WTC11 (cell line): ENCODE data around the gene GNAS. TPM values are rescaled to one million over a fixed set of nuclear protein-coding genes. Genes with fewer than 3 reads are reported as not detected.

ENCODE experiments used
- ATAC-seq: fragments of 200-7000 bp; cut with Tn5 transposase; 2 replicates; pipeline ENCODE4 v1.10.0; 2021; ENCODE audit warnings: mild to moderate bottlenecking, moderate library complexity
- CTCF ChIA-PET: fragments of 300-600 bp; sonication (Branson Sonifier 250); formaldehyde crosslinking; loops from one replicate; lab custom pipeline; 2021; ENCODE audit warnings: antibody characterized with exemption; lab: Charles Lee
- POLR2A ChIA-PET: fragments of 350-600 bp; sonication (Branson Sonifier 250); formaldehyde crosslinking; loops from one replicate; lab custom pipeline; 2021; ENCODE audit warnings: antibody characterized with exemption; lab: Charles Lee
- DNase-seq: peaks from one replicate; pipeline ENCODE4 v3.0.0; 2021; ENCODE audit warnings: low spot score
- H3K27ac Mint-ChIP-seq: 2 replicates; pipeline ENCODE4 v1.8.0; 2021; ENCODE audit warnings: mixed read lengths
- H3K27me3 Mint-ChIP-seq: 2 replicates; pipeline ENCODE4 v1.8.0; 2021; ENCODE audit warnings: low read depth, mild to moderate bottlenecking, moderate library complexity, mixed read lengths
- H3K36me3 Mint-ChIP-seq: 2 replicates; pipeline ENCODE4 v1.8.0; 2021; ENCODE audit warnings: mixed read lengths
- H3K4me1 Mint-ChIP-seq: 2 replicates; pipeline ENCODE4 v1.8.0; 2022; ENCODE audit warnings: mixed read lengths
- H3K4me3 Mint-ChIP-seq: 2 replicates; pipeline ENCODE4 v1.8.0; 2021; ENCODE audit warnings: mild to moderate bottlenecking, moderate library complexity, mixed read lengths
- H3K9me3 Mint-ChIP-seq: 2 replicates; pipeline ENCODE4 v1.8.0; 2021; ENCODE audit warnings: mixed read lengths
- GTF2I ChIP-seq: fragments of 250-450 bp; sonication (Bioruptor Pico); conservative IDR thresholded peaks from 2 replicates; pipeline ENCODE4 v1.4.0; 2021; ENCODE audit warnings: mild to moderate bottlenecking
- MYBL2 ChIP-seq: sonication (generic); formaldehyde crosslinking; IDR thresholded peaks from 2 replicates; pipeline ENCODE4 v1.8.1; 2023; ENCODE audit warnings: mild to moderate bottlenecking, moderate library complexity, missing genetic modification reagents
- RORB ChIP-seq: fragments of 250-450 bp; sonication (Bioruptor Pico); IDR thresholded peaks from 2 replicates; pipeline ENCODE4 v1.9.0; 2021; ENCODE audit warnings: mild to moderate bottlenecking
- ZNF219 ChIP-seq: sonication (generic); formaldehyde crosslinking; IDR thresholded peaks from 2 replicates; pipeline ENCODE4 v1.8.0; 2023; ENCODE audit warnings: missing genetic modification reagents, mild to moderate bottlenecking, borderline replicate concordance
- total RNA-seq: library from RNA; stranded (reverse); gene quantifications from 3 replicates; pipeline ENCODE4 v1.2.3, GENCODE V29; 2021
- TF ChIP-seq, protein P1 (sequence below): sonication (generic); formaldehyde crosslinking; IDR thresholded peaks from 2 replicates; pipeline ENCODE4 v1.8.0; 2023; ENCODE audit warnings: missing genetic modification reagents, mild to moderate bottlenecking, borderline replicate concordance
- TF ChIP-seq, protein P2 (sequence below): sonication (generic); formaldehyde crosslinking; IDR thresholded peaks from 2 replicates; pipeline ENCODE4 v1.8.1; 2023; ENCODE audit warnings: mild to moderate bottlenecking, moderate library complexity, missing genetic modification reagents
- TF ChIP-seq, protein P3 (sequence below): sonication (generic); formaldehyde crosslinking; IDR thresholded peaks from 2 replicates; pipeline ENCODE4 v1.8.0; 2022; ENCODE audit warnings: mild to moderate bottlenecking, missing genetic modification reagents
- TF ChIP-seq, protein P4 (sequence below): sonication (generic); formaldehyde crosslinking; IDR thresholded peaks from 2 replicates; pipeline ENCODE4 v1.8.1; 2022; ENCODE audit warnings: low read depth, missing genetic modification reagents, borderline replicate concordance
- TF ChIP-seq, protein P5 (sequence below): fragments of 200-600 bp; IDR thresholded peaks from 2 replicates; pipeline ENCODE4 v1.8.0; 2022; ENCODE audit warnings: antibody characterized with exemption
- TF ChIP-seq, protein P6 (sequence below): fragments of 250-450 bp; sonication (Bioruptor Pico); conservative IDR thresholded peaks from 2 replicates; pipeline ENCODE4 v1.9.0; 2021; ENCODE audit warnings: mild to moderate bottlenecking
- TF ChIP-seq, protein P7 (sequence below): sonication (generic); formaldehyde crosslinking; IDR thresholded peaks from 2 replicates; pipeline ENCODE4 v1.8.0; 2022; ENCODE audit warnings: missing genetic modification reagents
- TF ChIP-seq, protein P8 (sequence below): sonication (generic); formaldehyde crosslinking; IDR thresholded peaks from 2 replicates; pipeline ENCODE4 v1.8.0; 2022; ENCODE audit warnings: mild to moderate bottlenecking, missing genetic modification reagents

Gene GNAS
- total RNA-seq, 1 experiment from 2014 or later = 868 TPM

DNA sequence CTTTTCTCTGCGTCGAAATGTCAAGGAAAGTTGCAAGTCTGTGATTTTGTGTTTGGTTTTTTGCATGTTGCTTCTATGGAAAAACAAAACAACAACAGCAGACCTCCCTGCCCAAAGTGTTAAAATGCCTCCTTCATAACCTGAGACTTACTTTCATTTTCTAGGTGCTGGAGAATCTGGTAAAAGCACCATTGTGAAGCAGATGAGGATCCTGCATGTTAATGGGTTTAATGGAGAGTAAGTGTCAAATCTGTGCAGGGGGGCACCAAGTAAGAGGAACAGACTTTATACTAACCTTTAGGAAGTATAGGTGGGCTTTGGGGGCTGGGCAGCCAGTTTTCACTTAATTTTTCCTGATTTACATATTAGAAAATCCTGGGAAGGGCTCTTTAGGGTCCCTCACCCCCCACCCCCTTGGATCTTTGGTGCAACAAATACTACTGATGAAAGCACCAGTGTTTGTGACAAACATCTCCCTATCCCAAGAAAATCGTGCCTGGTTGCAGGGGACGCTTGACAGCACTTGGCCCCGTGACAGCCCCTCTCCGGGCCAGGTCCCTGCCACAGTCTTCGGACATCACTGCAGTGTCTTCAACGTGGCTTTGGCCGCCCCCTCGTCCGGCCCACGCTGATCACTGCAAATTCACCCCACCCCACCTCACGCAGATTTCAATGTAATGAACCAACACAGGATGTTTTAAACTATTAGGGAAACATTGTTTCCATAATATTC lies 43.1 kb downstream of the GNAS start:
- H3K27me3 Mint-ChIP-seq = no peaks in the 10 kb centered on the region
- H3K9me3 Mint-ChIP-seq = no peaks in the 10 kb centered on the region
- POLR2A ChIA-PET = no interaction called here
- DNase-seq = no peak
- TF ChIP-seq, protein P1, sequence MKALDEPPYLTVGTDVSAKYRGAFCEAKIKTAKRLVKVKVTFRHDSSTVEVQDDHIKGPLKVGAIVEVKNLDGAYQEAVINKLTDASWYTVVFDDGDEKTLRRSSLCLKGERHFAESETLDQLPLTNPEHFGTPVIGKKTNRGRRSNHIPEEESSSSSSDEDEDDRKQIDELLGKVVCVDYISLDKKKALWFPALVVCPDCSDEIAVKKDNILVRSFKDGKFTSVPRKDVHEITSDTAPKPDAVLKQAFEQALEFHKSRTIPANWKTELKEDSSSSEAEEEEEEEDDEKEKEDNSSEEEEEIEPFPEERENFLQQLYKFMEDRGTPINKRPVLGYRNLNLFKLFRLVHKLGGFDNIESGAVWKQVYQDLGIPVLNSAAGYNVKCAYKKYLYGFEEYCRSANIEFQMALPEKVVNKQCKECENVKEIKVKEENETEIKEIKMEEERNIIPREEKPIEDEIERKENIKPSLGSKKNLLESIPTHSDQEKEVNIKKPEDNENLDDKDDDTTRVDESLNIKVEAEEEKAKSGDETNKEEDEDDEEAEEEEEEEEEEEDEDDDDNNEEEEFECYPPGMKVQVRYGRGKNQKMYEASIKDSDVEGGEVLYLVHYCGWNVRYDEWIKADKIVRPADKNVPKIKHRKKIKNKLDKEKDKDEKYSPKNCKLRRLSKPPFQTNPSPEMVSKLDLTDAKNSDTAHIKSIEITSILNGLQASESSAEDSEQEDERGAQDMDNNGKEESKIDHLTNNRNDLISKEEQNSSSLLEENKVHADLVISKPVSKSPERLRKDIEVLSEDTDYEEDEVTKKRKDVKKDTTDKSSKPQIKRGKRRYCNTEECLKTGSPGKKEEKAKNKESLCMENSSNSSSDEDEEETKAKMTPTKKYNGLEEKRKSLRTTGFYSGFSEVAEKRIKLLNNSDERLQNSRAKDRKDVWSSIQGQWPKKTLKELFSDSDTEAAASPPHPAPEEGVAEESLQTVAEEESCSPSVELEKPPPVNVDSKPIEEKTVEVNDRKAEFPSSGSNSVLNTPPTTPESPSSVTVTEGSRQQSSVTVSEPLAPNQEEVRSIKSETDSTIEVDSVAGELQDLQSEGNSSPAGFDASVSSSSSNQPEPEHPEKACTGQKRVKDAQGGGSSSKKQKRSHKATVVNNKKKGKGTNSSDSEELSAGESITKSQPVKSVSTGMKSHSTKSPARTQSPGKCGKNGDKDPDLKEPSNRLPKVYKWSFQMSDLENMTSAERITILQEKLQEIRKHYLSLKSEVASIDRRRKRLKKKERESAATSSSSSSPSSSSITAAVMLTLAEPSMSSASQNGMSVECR = 0 out of 2 replicates have a peak, but pooled peaks have one; percentile 7
- TF ChIP-seq ZNF219 (CRISPR knock-in tag) = no peak
- TF ChIP-seq, all 79 proteins: peak for 1
- Mint-ChIP-seq H3K27ac (peak overlapping the region; percentile 86), H3K4me1 (peaks cover 77% of the 10 kb centered on the region), H3K36me3 (peaks cover 27% of the 10 kb centered on the region), H3K4me3 (peak overlapping the region; percentile 94)
- no peak; the same call in 1 of the 2 replicates for ATAC-seq
- CTCF ChIA-PET = no interaction called here

DNA sequence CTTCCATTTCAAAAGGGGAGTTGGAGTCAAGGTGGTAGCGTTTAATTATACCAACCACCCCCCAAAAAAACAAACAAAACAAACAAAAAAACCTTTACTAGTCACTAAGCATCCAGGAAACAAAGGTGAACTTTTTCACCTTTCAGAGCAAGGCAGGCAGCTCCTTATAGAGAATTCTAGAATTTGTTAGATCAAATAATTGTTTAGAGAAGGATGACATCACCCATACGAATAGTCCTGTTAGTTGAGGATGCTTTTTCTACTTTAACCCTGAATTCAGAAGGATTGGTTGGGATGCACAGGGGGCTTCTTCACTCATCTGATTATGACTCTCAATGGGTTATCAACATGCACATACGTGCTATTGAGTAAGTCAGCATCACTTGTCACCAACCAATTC lies 44.3 kb downstream of the GNAS start:
- no peak for ATAC-seq
- H3K4me3 Mint-ChIP-seq = no peak overlapping the region
- H3K9me3 Mint-ChIP-seq = no peaks in the 10 kb centered on the region
- peaks cover 89% of the 10 kb centered on the region for H3K4me1 Mint-ChIP-seq
- H3K36me3 Mint-ChIP-seq = peaks cover 27% of the 10 kb centered on the region
- H3K27ac Mint-ChIP-seq = peak overlapping the region; percentile 86
- no peak for TF ChIP-seq GTF2I (CRISPR knock-in tag)
- TF ChIP-seq, protein P2, sequence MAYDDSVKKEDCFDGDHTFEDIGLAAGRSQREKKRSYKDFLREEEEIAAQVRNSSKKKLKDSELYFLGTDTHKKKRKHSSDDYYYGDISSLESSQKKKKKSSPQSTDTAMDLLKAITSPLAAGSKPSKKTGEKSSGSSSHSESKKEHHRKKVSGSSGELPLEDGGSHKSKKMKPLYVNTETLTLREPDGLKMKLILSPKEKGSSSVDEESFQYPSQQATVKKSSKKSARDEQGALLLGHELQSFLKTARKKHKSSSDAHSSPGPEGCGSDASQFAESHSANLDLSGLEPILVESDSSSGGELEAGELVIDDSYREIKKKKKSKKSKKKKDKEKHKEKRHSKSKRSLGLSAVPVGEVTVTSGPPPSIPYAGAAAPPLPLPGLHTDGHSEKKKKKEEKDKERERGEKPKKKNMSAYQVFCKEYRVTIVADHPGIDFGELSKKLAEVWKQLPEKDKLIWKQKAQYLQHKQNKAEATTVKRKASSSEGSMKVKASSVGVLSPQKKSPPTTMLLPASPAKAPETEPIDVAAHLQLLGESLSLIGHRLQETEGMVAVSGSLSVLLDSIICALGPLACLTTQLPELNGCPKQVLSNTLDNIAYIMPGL = no peak
- TF ChIP-seq RORB = no peak
- TF ChIP-seq, all 79 proteins: peak for 0
- POLR2A ChIA-PET = no interaction called here
- DNase-seq = no peak
- CTCF ChIA-PET = interaction anchor here (0.8 to 1.6 kb wide), 2 partner anchors 94 to 559 kb away, joined by 3 to 5 read pairs; no protein-coding TSS in a partner anchor
- no peaks in the 10 kb centered on the region for H3K27me3 Mint-ChIP-seq

DNA sequence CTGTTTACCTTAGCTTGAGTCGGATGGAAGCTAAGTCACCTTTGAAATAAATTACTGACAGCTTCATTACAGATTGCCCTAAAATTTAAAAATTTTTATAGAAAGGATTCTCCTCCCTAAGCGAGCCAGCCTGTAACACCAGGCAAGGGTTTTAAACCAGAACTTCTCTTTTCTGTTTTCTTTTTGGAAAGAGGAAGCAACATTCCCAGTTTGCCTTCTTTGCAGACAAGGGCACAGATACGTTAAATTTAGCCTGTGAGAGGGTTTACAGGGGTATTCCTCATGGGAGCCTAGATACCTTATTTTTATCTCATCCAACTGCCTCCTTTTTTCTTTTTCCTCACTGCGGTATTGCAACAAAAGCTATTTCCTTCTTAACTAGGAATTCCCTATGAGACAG lies 45.0 kb downstream of the GNAS start:
- Mint-ChIP-seq H3K9me3 (no peaks in the 10 kb centered on the region), H3K4me1 (peaks cover 95% of the 10 kb centered on the region), H3K27ac (peak overlapping the region; percentile 93), H3K4me3 (peak overlapping the region; percentile 8; the same call in 1 of the 2 replicates), H3K36me3 (peaks cover 26% of the 10 kb centered on the region), H3K27me3 (no peaks in the 10 kb centered on the region)
- ChIA-PET POLR2A (no interaction called here), CTCF (interaction anchor here (1.6 kb wide), 1 partner anchor 558 kb away, joined by 5 read pairs; no protein-coding TSS in a partner anchor)
- DNase-seq (no peak), ATAC-seq (no peak)
- TF ChIP-seq, protein P3, sequence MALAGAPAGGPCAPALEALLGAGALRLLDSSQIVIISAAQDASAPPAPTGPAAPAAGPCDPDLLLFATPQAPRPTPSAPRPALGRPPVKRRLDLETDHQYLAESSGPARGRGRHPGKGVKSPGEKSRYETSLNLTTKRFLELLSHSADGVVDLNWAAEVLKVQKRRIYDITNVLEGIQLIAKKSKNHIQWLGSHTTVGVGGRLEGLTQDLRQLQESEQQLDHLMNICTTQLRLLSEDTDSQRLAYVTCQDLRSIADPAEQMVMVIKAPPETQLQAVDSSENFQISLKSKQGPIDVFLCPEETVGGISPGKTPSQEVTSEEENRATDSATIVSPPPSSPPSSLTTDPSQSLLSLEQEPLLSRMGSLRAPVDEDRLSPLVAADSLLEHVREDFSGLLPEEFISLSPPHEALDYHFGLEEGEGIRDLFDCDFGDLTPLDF (CRISPR knock-in tag) = no peak
- TF ChIP-seq, protein P4, sequence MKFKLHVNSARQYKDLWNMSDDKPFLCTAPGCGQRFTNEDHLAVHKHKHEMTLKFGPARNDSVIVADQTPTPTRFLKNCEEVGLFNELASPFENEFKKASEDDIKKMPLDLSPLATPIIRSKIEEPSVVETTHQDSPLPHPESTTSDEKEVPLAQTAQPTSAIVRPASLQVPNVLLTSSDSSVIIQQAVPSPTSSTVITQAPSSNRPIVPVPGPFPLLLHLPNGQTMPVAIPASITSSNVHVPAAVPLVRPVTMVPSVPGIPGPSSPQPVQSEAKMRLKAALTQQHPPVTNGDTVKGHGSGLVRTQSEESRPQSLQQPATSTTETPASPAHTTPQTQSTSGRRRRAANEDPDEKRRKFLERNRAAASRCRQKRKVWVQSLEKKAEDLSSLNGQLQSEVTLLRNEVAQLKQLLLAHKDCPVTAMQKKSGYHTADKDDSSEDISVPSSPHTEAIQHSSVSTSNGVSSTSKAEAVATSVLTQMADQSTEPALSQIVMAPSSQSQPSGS (CRISPR knock-in tag) = no peak
- TF ChIP-seq, protein P5, sequence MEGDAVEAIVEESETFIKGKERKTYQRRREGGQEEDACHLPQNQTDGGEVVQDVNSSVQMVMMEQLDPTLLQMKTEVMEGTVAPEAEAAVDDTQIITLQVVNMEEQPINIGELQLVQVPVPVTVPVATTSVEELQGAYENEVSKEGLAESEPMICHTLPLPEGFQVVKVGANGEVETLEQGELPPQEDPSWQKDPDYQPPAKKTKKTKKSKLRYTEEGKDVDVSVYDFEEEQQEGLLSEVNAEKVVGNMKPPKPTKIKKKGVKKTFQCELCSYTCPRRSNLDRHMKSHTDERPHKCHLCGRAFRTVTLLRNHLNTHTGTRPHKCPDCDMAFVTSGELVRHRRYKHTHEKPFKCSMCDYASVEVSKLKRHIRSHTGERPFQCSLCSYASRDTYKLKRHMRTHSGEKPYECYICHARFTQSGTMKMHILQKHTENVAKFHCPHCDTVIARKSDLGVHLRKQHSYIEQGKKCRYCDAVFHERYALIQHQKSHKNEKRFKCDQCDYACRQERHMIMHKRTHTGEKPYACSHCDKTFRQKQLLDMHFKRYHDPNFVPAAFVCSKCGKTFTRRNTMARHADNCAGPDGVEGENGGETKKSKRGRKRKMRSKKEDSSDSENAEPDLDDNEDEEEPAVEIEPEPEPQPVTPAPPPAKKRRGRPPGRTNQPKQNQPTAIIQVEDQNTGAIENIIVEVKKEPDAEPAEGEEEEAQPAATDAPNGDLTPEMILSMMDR = no peak
- TF ChIP-seq, protein P6, sequence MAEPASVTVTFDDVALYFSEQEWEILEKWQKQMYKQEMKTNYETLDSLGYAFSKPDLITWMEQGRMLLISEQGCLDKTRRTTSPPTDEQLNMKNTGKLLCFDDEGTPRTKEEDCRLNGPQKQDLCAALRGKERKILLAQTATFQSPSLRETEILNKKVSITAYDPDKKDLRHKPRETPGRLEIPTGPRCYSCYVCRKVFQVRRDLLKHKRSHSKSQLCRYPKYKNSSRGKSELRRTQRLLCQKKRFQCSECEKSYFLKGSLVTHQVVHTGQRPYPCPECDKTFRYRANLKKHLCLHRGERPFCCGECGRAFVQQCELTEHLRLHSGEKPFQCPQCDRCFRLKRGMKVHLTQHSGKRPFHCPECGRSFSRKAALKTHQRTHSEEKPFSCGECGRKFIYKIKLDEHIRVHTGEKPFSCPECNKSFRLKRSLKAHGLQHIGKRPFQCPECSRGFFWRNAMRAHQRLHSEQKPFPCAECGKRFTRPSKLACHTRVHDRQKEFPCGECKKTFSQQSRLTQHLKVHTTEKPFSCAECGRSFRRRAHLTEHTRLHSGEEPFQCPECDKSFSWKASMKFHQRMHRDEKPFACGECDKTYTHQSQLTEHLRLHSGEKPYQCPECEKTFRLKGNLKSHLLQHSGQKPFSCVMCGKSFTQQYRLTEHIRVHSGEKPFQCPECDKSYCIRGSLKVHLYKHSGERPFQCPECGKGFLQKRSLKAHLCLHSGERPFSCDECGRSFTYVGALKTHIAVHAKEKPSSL (CRISPR knock-in tag) = no peak
- TF ChIP-seq, protein P7, sequence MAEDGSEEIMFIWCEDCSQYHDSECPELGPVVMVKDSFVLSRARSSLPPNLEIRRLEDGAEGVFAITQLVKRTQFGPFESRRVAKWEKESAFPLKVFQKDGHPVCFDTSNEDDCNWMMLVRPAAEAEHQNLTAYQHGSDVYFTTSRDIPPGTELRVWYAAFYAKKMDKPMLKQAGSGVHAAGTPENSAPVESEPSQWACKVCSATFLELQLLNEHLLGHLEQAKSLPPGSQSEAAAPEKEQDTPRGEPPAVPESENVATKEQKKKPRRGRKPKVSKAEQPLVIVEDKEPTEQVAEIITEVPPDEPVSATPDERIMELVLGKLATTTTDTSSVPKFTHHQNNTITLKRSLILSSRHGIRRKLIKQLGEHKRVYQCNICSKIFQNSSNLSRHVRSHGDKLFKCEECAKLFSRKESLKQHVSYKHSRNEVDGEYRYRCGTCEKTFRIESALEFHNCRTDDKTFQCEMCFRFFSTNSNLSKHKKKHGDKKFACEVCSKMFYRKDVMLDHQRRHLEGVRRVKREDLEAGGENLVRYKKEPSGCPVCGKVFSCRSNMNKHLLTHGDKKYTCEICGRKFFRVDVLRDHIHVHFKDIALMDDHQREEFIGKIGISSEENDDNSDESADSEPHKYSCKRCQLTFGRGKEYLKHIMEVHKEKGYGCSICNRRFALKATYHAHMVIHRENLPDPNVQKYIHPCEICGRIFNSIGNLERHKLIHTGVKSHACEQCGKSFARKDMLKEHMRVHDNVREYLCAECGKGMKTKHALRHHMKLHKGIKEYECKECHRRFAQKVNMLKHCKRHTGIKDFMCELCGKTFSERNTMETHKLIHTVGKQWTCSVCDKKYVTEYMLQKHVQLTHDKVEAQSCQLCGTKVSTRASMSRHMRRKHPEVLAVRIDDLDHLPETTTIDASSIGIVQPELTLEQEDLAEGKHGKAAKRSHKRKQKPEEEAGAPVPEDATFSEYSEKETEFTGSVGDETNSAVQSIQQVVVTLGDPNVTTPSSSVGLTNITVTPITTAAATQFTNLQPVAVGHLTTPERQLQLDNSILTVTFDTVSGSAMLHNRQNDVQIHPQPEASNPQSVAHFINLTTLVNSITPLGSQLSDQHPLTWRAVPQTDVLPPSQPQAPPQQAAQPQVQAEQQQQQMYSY = no peak
- TF ChIP-seq, protein P8, sequence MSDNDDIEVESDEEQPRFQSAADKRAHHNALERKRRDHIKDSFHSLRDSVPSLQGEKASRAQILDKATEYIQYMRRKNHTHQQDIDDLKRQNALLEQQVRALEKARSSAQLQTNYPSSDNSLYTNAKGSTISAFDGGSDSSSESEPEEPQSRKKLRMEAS = no peak
- no peak for TF ChIP-seq MYBL2
